HepG2 (cell line): ENCODE results near the gene DEFB131A. TPM values are rescaled to one million over a fixed set of nuclear protein-coding genes. Genes with fewer than 3 reads are reported as not detected.
"Not testable (repeated sequence)": the region's sequence is repeated elsewhere in the genome, so short reads cannot be mapped to it uniquely, and the experiment has no call there.

ENCODE experiments used
- ATAC-seq: fragments of 200-7000 bp; cut with Tn5 transposase; 3 replicates; pipeline ENCODE4 v1.9.1; 2020; ENCODE audit warnings: mild to moderate bottlenecking, moderate library complexity
- BruUV-seq: library from RNA; stranded (reverse); fragments of 400-500 nt; replicated peaks from 2 replicates; lab custom pipeline; 2021; lab: Mats Ljungman, UMichigan
- CTCF ChIA-PET: fragments of 300-600 bp; formaldehyde crosslinking; extraction: SDS; loops from one replicate; lab custom pipeline; 2021; ENCODE audit warnings: low total read pairs, inconsistent platforms, low intra/inter-chr PET ratio; lab: Yijun Ruan, JAX
- POLR2A ChIA-PET: fragments of 350-600 bp; sonication (Branson Sonifier 250); formaldehyde crosslinking; loops from one replicate; lab custom pipeline; 2020; ENCODE audit warnings: antibody characterized with exemption, inconsistent platforms; lab: Yijun Ruan, JAX
- DNase-seq: peaks from one replicate; pipeline ENCODE4 v3.0.0-alpha.2; 2015; ENCODE audit warnings: low spot score
- FAIRE-seq: peaks from 3 replicates; lab custom pipeline; 2011; peaks lifted over from hg19 to GRCh38; lab: Jason Lieb, UNC
- H2AFZ ChIP-seq: one replicate; pipeline ENCODE4 v1.6.1; 2011; ENCODE audit warnings: low read length, inconsistent platforms
- H3K27ac ChIP-seq: fragments of 300-600 bp; 3 replicates; pipeline ENCODE4 v1.8.0; 2011; ENCODE audit warnings: mixed run types, mild to moderate bottlenecking, mixed read lengths, low read length, inconsistent platforms; ENCODE audit not compliant: insufficient read depth; ENCODE audit errors: extremely low read length
- H3K27me3 ChIP-seq, 2 experiments: fragments of 200-600 bp in 1 of 2; 2 replicates in 1 of 2; 3 replicates in 1 of 2; pipeline versions ENCODE4 v1.6.0 to v1.8.0; 2011; ENCODE audit warnings: low read length in 2 of 2, mild to moderate bottlenecking in 2 of 2, moderate library complexity in 2 of 2, inconsistent platforms in 1 of 2; ENCODE audit not compliant: insufficient read depth in 2 of 2, control insufficient read depth in 1 of 2
- H3K36me3 ChIP-seq, 2 experiments: fragments of 200-600 bp in 1 of 2; replicated peaks in 1 of 2; 2 replicates in 1 of 2; 3 replicates in 1 of 2; pipeline versions ENCODE4 v1.5.1 to v1.8.0; 2011; ENCODE audit warnings: low read length in 2 of 2, inconsistent platforms in 1 of 2; ENCODE audit not compliant: insufficient read depth in 2 of 2, control insufficient read depth in 1 of 2
- H3K4me1 ChIP-seq: 2 replicates; pipeline ENCODE4 v1.5.1; 2012; ENCODE audit warnings: low read length, inconsistent platforms; ENCODE audit not compliant: insufficient read depth
- H3K4me2 ChIP-seq: 2 replicates; pipeline ENCODE4 v1.6.0; 2011; ENCODE audit warnings: low read depth, low read length, inconsistent platforms
- H3K4me3 ChIP-seq, 3 experiments: fragments of 200-600 bp in 1 of 3; sonication (generic), shearing (Covaris generic) in 1 of 3; replicated peaks in 1 of 3; 2 replicates each; pipeline ENCODE4 v1.5.1; 2011 to 2016; ENCODE audit warnings: low read length in 3 of 3, inconsistent platforms in 2 of 3, low read depth in 2 of 3, mild to moderate bottlenecking in 2 of 3, control low read depth in 1 of 3, mixed read lengths in 1 of 3; ENCODE audit not compliant: insufficient read depth in 1 of 3
- H3K79me2 ChIP-seq: one replicate; pipeline ENCODE4 v1.6.1; 2011; ENCODE audit warnings: low read length, inconsistent platforms; ENCODE audit not compliant: insufficient read depth
- H3K9ac ChIP-seq: 2 replicates; pipeline ENCODE4 v1.6.0; 2011; ENCODE audit warnings: mild to moderate bottlenecking, low read depth, low read length, inconsistent platforms; ENCODE audit not compliant: insufficient read depth
- H3K9me3 ChIP-seq: 2 replicates; pipeline ENCODE4 v1.5.1; 2012; ENCODE audit warnings: mild to moderate bottlenecking, low read length
- H4K20me1 ChIP-seq: 2 replicates; pipeline ENCODE4 v1.6.0; 2011; ENCODE audit warnings: inconsistent platforms, mild to moderate bottlenecking, low read length, moderate library complexity; ENCODE audit not compliant: insufficient read depth
- ATF7-NPFF ChIP-seq: sonication (generic); formaldehyde crosslinking; IDR thresholded peaks from 2 replicates; pipeline ENCODE4 v1.8.1; 2023; ENCODE audit warnings: mild to moderate bottlenecking, low read depth, missing genetic modification reagents, moderate library complexity
- NR1H2 ChIP-seq: sonication (generic); formaldehyde crosslinking; IDR thresholded peaks from 2 replicates; pipeline ENCODE4 v1.8.1; 2022; ENCODE audit warnings: low read depth, missing genetic modification reagents, borderline replicate concordance
- RARA ChIP-seq: IDR thresholded peaks from 2 replicates; pipeline ENCODE4 v1.6.1; 2016; ENCODE audit warnings: missing genetic modification reagents, missing compliant biosample characterization
- SIX4 ChIP-seq: sonication (generic); formaldehyde crosslinking; IDR thresholded peaks from 2 replicates; pipeline ENCODE4 v1.4.0; 2020; ENCODE audit warnings: missing genetic modification reagents
- TRIM24 ChIP-seq: sonication (generic); formaldehyde crosslinking; IDR thresholded peaks from 2 replicates; pipeline ENCODE4 v1.8.0; 2022; ENCODE audit warnings: mild to moderate bottlenecking, missing genetic modification reagents
- ZNF343 ChIP-seq: sonication (generic); formaldehyde crosslinking; IDR thresholded peaks from 2 replicates; pipeline ENCODE4 v1.4.0; 2020; ENCODE audit warnings: mild to moderate bottlenecking, missing genetic modification reagents
- ZNF446 ChIP-seq: sonication (generic); formaldehyde crosslinking; IDR thresholded peaks from 2 replicates; pipeline ENCODE4 v1.5.0; 2020; ENCODE audit warnings: mild to moderate bottlenecking, missing genetic modification reagents
- ZNF543 ChIP-seq: sonication (generic); formaldehyde crosslinking; IDR thresholded peaks from 2 replicates; pipeline ENCODE4 v1.4.0; 2020; ENCODE audit warnings: mild to moderate bottlenecking, missing genetic modification reagents
- ZNF572 ChIP-seq: sonication (generic); formaldehyde crosslinking; IDR thresholded peaks from 2 replicates; pipeline ENCODE4 v1.5.1; 2020; ENCODE audit warnings: mild to moderate bottlenecking, missing genetic modification reagents
- WGBS: methylation state at CpG from one replicate; pipeline ENCODE4 v1.1.6; 2017; ENCODE audit warnings: low lambda C conversion rate; 5-methylcytosine and 5-hydroxymethylcytosine counted together
- in situ Hi-C: cut with HindIII; loops from 2 replicates; pipeline ENCODE4 v1.10.0; 2017; ENCODE audit warnings: low pct_unique_long_range_greater_than_20kb; ENCODE audit not compliant: extremely low pct_ligation_motif_present
- intact Hi-C: fragments of 100-400 bp; cut with micrococcal nuclease; formaldehyde crosslinking; loops from one replicate; pipeline ENCODE4 v1.10.0; 2022; ENCODE audit not compliant: unreplicated experiment
- polyA plus RNA-seq, 8 experiments: library from polyadenylated mRNA; depleted of rRNA in 3 of 8; stranded (reverse) in 7 of 8; unstranded in 1 of 8; fragments of >200 nt; fragmentation: Illumina TruSeq in 4 of 8; extraction: Trizol in 4 of 8; gene quantifications; 2 replicates each; pipeline versions ENCODE4 v1.2.1 to v1.2.3, GENCODE V29; 2011 to 2016; ENCODE audit warnings: low read depth in 4 of 8, missing spikeins in 1 of 8, mixed read lengths in 1 of 8; ENCODE audit not compliant: insufficient read depth in 1 of 8
- total RNA-seq, 5 experiments: library from RNA; depleted of rRNA; stranded (reverse); fragments of >200 nt; fragmentation: Illumina TruSeq; extraction: Trizol; gene quantifications; 2 replicates each; pipeline ENCODE4 v1.2.3, GENCODE V29; 2016; ENCODE audit warnings: low read depth in 1 of 5

DEFB131A gene
- total and polyA plus RNA-seq, 2 of the 13 experiments (the other 11 are each of a cell fraction or from before 2014, with no cell fraction given): not detected

GRCh38 chr4:9409793-9410192, 34.4 kb upstream of the DEFB131A start:
- in situ Hi-C loops: no loop called here
- CTCF ChIA-PET: no interaction called here
- 63% methylated on average over 6 of the region's 13 CpGs for WGBS

GRCh38 chr4:9421884-9422455, 22.2 kb upstream of the DEFB131A start:
- POLR2A ChIA-PET, H2AFZ ChIP-seq, H3K9me3 ChIP-seq, in situ Hi-C loops, H3K36me3 ChIP-seq, H4K20me1 ChIP-seq, H3K9ac ChIP-seq, intact Hi-C loops, H3K4me2 ChIP-seq, H3K27me3 ChIP-seq, H3K27ac ChIP-seq, CTCF ChIA-PET, H3K79me2 ChIP-seq, ATAC-seq, DNase-seq, H3K4me1 ChIP-seq, H3K4me3 ChIP-seq, FAIRE-seq, BruUV-seq: not testable (repeated sequence)
- 14% methylated on average over 6 of the region's 6 CpGs for WGBS

More at GRCh38 chr4:9409793-9410192, 34.4 kb upstream of the DEFB131A start:
- H4K20me1 ChIP-seq: no peaks in the 10 kb centered on the region
- BruUV-seq: no TSS peak
- H3K4me3 ChIP-seq: no peak overlapping the region
- POLR2A ChIA-PET: no interaction called here
- no peak overlapping the region for H2AFZ ChIP-seq
- no peaks in the 10 kb centered on the region for H3K36me3 ChIP-seq
- no peak overlapping the region for H3K27ac ChIP-seq
- no peak for ATAC-seq
- no peak for FAIRE-seq
- no peak overlapping the region for H3K9ac ChIP-seq
- TF ChIP-seq NR1H2 (CRISPR knock-in tag) (no peak), ZNF543 (CRISPR knock-in tag) (no peak), ZNF343 (CRISPR knock-in tag) (no peak), RARA (CRISPR knock-in tag) (no peak), ATF7-NPFF (CRISPR knock-in tag) (no peak), ZNF572 (CRISPR knock-in tag) (no peak), TRIM24 (CRISPR knock-in tag) (no peak), SIX4 (CRISPR knock-in tag) (no peak), ZNF446 (CRISPR knock-in tag) (no peak)
- no peaks in the 10 kb centered on the region for H3K27me3 ChIP-seq
- no peaks in the 10 kb centered on the region for H3K79me2 ChIP-seq
- no peaks in the 10 kb centered on the region for H3K4me1 ChIP-seq
- no peak overlapping the region for H3K4me2 ChIP-seq
- intact Hi-C loops: no loop called here
- H3K9me3 ChIP-seq: no peaks in the 10 kb centered on the region
- DNase-seq: no peak

GRCh38 chr4:9425916-9426315, 18.3 kb upstream of the DEFB131A start:
- FAIRE-seq, H3K4me1 ChIP-seq, H3K27me3 ChIP-seq, H3K36me3 ChIP-seq, intact Hi-C loops, H3K4me2 ChIP-seq, H4K20me1 ChIP-seq, BruUV-seq, CTCF ChIA-PET, H2AFZ ChIP-seq, in situ Hi-C loops, H3K4me3 ChIP-seq, H3K9me3 ChIP-seq, ATAC-seq, DNase-seq, H3K9ac ChIP-seq, H3K79me2 ChIP-seq, H3K27ac ChIP-seq, POLR2A ChIA-PET: not testable (repeated sequence)
- WGBS: 4% methylated on average over 1 of the region's 1 CpG
